Epithelial cell of prostate (primary cell): ENCODE measurements around the gene BRME1.
A peak's percentile ranks its signal among the peaks of the same experiment; 100 is the strongest.
"Not testable (repeated sequence)": the region's sequence is repeated elsewhere in the genome, so short reads cannot be mapped to it uniquely, and the experiment has no call there.

Experiments used
- DNase-seq: peaks from one replicate; pipeline ENCODE4 v3.0.0-alpha.2; 2011; ENCODE audit warnings: low read depth, low spot score
- H3K27ac ChIP-seq: fragments of 450-650 bp; 2 replicates; pipeline ENCODE4 v1.5.1; 2017; ENCODE audit warnings: mild to moderate bottlenecking

The BRME1 gene

GRCh38 chr19:13872339-13872694 is 33.6 kb downstream of the BRME1 start:
- DNase-seq = no peak
- no peak overlapping the region for H3K27ac ChIP-seq

GRCh38 chr19:13870873-13871272 is 35.0 kb downstream of the BRME1 start:
- no peak overlapping the region for H3K27ac ChIP-seq
- no peak for DNase-seq

- no peak overlapping the region for H3K27ac ChIP-seq
- DNase-seq = no peak
These were observed 36.6 kb downstream of the BRME1 start for GRCh38 chr19:13869281-13869680.

GRCh38 chr19:13868663-13869062 is 37.3 kb downstream of the BRME1 start:
- DNase-seq = no peak
- H3K27ac ChIP-seq = no peak overlapping the region

- no peak for DNase-seq
- no peak overlapping the region for H3K27ac ChIP-seq
These were observed 39.4 kb downstream of the BRME1 start for GRCh38 chr19:13866463-13867046.

- no peak overlapping the region for H3K27ac ChIP-seq
- no peak for DNase-seq
These were observed 40.1 kb downstream of the BRME1 start for GRCh38 chr19:13865571-13866462.

- no peak overlapping the region for H3K27ac ChIP-seq
These were observed 41.0 kb downstream of the BRME1 start for GRCh38 chr19:13864667-13865570.

GRCh38 chr19:13864046-13864666 is 41.8 kb downstream of the BRME1 start:
- DNase-seq = no peak

More at GRCh38 chr19:13864667-13865570, 41.0 kb downstream of the BRME1 start:
- DNase-seq = no peak

GRCh38 chr19:13861714-13862531 is 44.0 kb downstream of the BRME1 start:
- no peak for DNase-seq

More at GRCh38 chr19:13864046-13864666, 41.8 kb downstream of the BRME1 start:
- no peak overlapping the region for H3K27ac ChIP-seq

GRCh38 chr19:13861392-13861713 is 44.6 kb downstream of the BRME1 start:
- H3K27ac ChIP-seq = peak overlapping the region; percentile 90
- DNase-seq = no peak

More at GRCh38 chr19:13861714-13862531, 44.0 kb downstream of the BRME1 start:
- H3K27ac ChIP-seq = peak overlapping the region; percentile 90

- H3K27ac ChIP-seq = peak overlapping the region; percentile 90
- no peak for DNase-seq
These were observed 45.1 kb downstream of the BRME1 start for GRCh38 chr19:13860679-13861391.

GRCh38 chr19:13859361-13859880 is 46.5 kb downstream of the BRME1 start:
- H3K27ac ChIP-seq = peak overlapping the region; percentile 100
- DNase-seq = no peak

GRCh38 chr19:13856497-13856896 is 49.4 kb downstream of the BRME1 start:
- peak overlapping the region; percentile 100 for H3K27ac ChIP-seq
- DNase-seq = no peak

- not testable (repeated sequence) for DNase-seq
- H3K27ac ChIP-seq = peak overlapping the region; percentile 100
These were observed 53.7 kb downstream of the BRME1 start for GRCh38 chr19:13852171-13852707.

- H3K27ac ChIP-seq = peak overlapping the region; percentile 100
- DNase-seq = not testable (repeated sequence)
These were observed 54.2 kb downstream of the BRME1 start for GRCh38 chr19:13851734-13852114.

- no peak for DNase-seq
These were observed 54.8 kb downstream of the BRME1 start for GRCh38 chr19:13850910-13851733.

More at GRCh38 chr19:13850910-13851733, 54.8 kb downstream of the BRME1 start:
- peak overlapping the region; percentile 100 for H3K27ac ChIP-seq
